ENCODE results near the gene HDAC4. TPM values are rescaled to one million over a fixed set of nuclear protein-coding genes. Genes with fewer than 3 reads are reported as not detected.

The HDAC4 gene
- total and polyA plus RNA-seq, 2 of the 8 experiments (the other 6 are each of a cell fraction or from before 2014, with no cell fraction given): 15.4 to 31.5 TPM

DNA sequence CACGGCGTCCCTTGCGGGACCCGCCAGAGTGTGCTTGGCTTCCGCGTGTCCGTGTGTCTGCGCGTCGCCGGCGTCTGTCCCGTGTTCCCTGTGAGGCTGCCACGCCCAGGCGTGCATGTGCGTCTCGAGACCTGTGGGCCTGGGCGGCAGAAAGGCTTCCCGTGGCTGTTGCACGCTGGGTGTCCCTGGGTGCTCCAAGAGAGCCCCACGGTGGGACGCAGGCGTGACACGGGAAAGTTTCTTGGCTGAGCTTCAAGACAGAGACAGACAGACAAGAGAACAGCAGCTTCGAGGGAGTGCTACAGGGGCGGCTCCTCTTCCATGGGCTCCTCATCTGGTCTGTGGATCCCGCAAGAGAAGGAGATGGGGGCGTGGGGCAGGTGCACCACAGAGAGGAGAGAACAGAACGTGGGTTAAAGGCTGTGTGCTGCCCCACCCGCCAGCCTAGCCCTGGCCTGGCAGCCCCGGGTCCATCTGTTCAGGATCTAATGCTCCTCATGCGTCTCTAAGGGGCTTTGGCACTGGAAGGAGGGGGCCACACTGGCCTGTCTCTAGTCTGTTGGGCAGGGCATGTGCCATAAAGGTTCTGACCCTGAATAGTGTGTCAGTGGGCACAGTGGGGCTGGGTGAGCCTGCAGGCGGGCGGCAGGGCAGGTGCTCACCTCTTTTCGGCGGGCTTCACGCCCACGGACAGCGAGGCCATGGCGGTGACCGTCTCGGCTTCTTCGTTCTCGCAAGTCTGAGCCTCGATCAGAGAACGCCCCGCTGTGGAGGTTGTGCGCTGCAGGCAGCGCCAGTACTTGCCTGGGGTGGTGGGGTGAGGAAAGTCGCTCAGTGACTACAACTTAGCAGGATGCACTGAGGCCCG lies 347.8 kb downstream of the HDAC4 start:
- FAIRE-seq (no peak), DNase-seq (ENCODE audit: low read depth in 1 of 2, low spot score in 2 of 2) (no peak)
- H2AFZ ChIP-seq (ENCODE audit: low read length): no peak overlapping the region
- H3K4me1 ChIP-seq (replicated peaks in 1 of 4; ENCODE audit: control insufficient read depth in 3 of 4, insufficient read depth in 4 of 4, low read length in 3 of 4): no peaks in the 10 kb centered on the region
- no peak overlapping the region for H4K91ac ChIP-seq (replicated peaks; ENCODE audit: insufficient read length, low read length)
- H2BK12ac ChIP-seq (ENCODE audit: low read depth, low read length): no peak overlapping the region
- no peak overlapping the region for H4K8ac ChIP-seq (ENCODE audit: extremely low read depth, insufficient read depth, low read length)
- no peak overlapping the region for H4K5ac ChIP-seq (ENCODE audit: insufficient read length, low read depth, low read length)
- H3K9me3 ChIP-seq (ENCODE audit: insufficient read depth in 2 of 2, low read depth in 1 of 2, low read length in 1 of 2): no peaks in the 10 kb centered on the region
- peaks cover 0 to 8% (median 4%) of the 10 kb centered on the region in 4 experiments; a peak in 4 of 8 replicates for H3K36me3 ChIP-seq (ENCODE audit: control insufficient read depth in 2 of 4, insufficient read depth in 4 of 4, low read length in 3 of 4)
- no peaks in the 10 kb centered on the region for H3K79me1 ChIP-seq (ENCODE audit: low read depth, low read length)
- CTCF ChIA-PET (ENCODE audit: partially characterized antibody): no interaction called here
- H3K4me2 ChIP-seq (ENCODE audit: insufficient read depth in 1 of 2, low read depth in 2 of 2, low read length in 2 of 2): no peak overlapping the region
- POLR2A ChIA-PET (ENCODE audit: partially characterized antibody): interaction anchor here (0.6 kb wide), 1 partner anchor 348 kb away, joined by 3 read pairs; no protein-coding TSS in a partner anchor
- H3K4ac ChIP-seq (replicated peaks; ENCODE audit: insufficient read length, low read depth, low read length): no peak overlapping the region
- no peak overlapping the region for H2AK5ac ChIP-seq (ENCODE audit: low read depth, low read length)
- H3K27me3 ChIP-seq (replicated peaks in 1 of 4; ENCODE audit: control insufficient read depth in 3 of 4, extremely low read depth in 1 of 4, insufficient read depth in 3 of 4, low read length in 3 of 4): no peaks in the 10 kb centered on the region
- no peak overlapping the region for H3K9ac ChIP-seq (replicated peaks in 1 of 4; ENCODE audit: extremely low read depth in 1 of 4, low read depth in 3 of 4, low read length in 3 of 4)
- TF ChIP-seq CBX5 (IDR thresholded peaks at IDR 0.05; ENCODE audit: low read depth, low read length) (no peak), SIX5 (IDR thresholded peaks at IDR 0.05; ENCODE audit: low read depth, low read length) (no peak), SIN3A (conservative IDR thresholded peaks at IDR 0.05 in 1 of 2, IDR thresholded peaks at IDR 0.05 in 1 of 2; ENCODE audit: low read depth in 1 of 2, low read length in 2 of 2) (no peak), CREB1 (IDR thresholded peaks at IDR 0.05) (no peak), POU5F1 (IDR thresholded peaks at IDR 0.05; ENCODE audit: low read depth, low read length) (no peak)
- TF ChIP-seq, protein P1, sequence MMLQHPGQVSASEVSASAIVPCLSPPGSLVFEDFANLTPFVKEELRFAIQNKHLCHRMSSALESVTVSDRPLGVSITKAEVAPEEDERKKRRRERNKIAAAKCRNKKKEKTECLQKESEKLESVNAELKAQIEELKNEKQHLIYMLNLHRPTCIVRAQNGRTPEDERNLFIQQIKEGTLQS (IDR thresholded peaks at IDR 0.05; ENCODE audit: insufficient read depth, low read depth, low read length): no peak
- no peak overlapping the region for H3K4me3 ChIP-seq (ENCODE audit: extremely low read depth in 1 of 4, insufficient read depth in 2 of 4, low read depth in 3 of 4, low read length in 4 of 4)
- H2BK120ac ChIP-seq (replicated peaks; ENCODE audit: low read depth, low read length): no peak overlapping the region
- H3K56ac ChIP-seq (replicated peaks; ENCODE audit: insufficient read length, low read depth, low read length): no peak overlapping the region
- WGBS, 2 experiments (ENCODE audit: extremely low coverage in 1 of 2, insufficient coverage in 1 of 2, insufficient read length in 1 of 2, insufficient replicate concordance in 2 of 2, low coverage in 1 of 2, low lambda C conversion rate in 2 of 2, missing lambda C conversion rate in 1 of 2): 94% methylated on average over 48 of the region's 51 CpGs; no CpG with 5 or more reads in 1 of the 2 experiments
- no peak overlapping the region for H2BK20ac ChIP-seq (ENCODE audit: low read length)
- H3K79me2 ChIP-seq (ENCODE audit: control insufficient read depth in 1 of 2, insufficient read depth in 2 of 2, low read length in 2 of 2): no peaks in the 10 kb centered on the region
- no peak overlapping the region for H3K14ac ChIP-seq (ENCODE audit: insufficient read length)
- H3K27ac ChIP-seq (ENCODE audit: low read depth, low read length): no peak overlapping the region
- no peak overlapping the region for H3K18ac ChIP-seq (ENCODE audit: extremely low read depth, low read length)
- no peak overlapping the region for H2BK5ac ChIP-seq (ENCODE audit: low read depth, low read length)
- no peaks in the 10 kb centered on the region for H3K23me2 ChIP-seq (ENCODE audit: low read depth, low read length)
- no peak overlapping the region for H2BK15ac ChIP-seq (ENCODE audit: low read length)
- no peak overlapping the region for H3K23ac ChIP-seq (ENCODE audit: insufficient read length)
- H4K20me1 ChIP-seq (replicated peaks in 1 of 2; ENCODE audit: control insufficient read depth in 1 of 2, insufficient read depth in 2 of 2, low read length in 2 of 2): peaks cover 0 to 3% of the 10 kb centered on the region in 2 experiments

Measured in H1 (cell line).